RWPE2 (cell line): ENCODE results near the gene MYL7.
A peak's percentile ranks its signal among the peaks of the same experiment; 100 is the strongest.

Experiments used
- ATAC-seq: fragments of 200-7000 bp; cut with Tn5 transposase; 3 replicates; pipeline ENCODE4 v1.9.1; 2021; ENCODE audit warnings: low read depth
- DNase-seq: peaks from one replicate; pipeline ENCODE4 v3.0.0-alpha.2; 2020; ENCODE audit warnings: low spot score
- H3K27ac ChIP-seq: fragments of 450-650 bp; 2 replicates; pipeline ENCODE4 v1.5.1; 2017; ENCODE audit warnings: mild to moderate bottlenecking; ENCODE audit not compliant: poor library complexity, severe bottlenecking
- H3K27me3 ChIP-seq: fragments of 250-450 bp; sonication (Bioruptor Pico); 2 replicates; pipeline ENCODE4 v1.5.1; 2021; ENCODE audit warnings: mild to moderate bottlenecking, moderate library complexity; ENCODE audit not compliant: insufficient read depth, poor library complexity, severe bottlenecking
- H3K36me3 ChIP-seq: fragments of 250-450 bp; sonication (Bioruptor Pico); 2 replicates; pipeline ENCODE4 v1.5.1; 2020; ENCODE audit warnings: low read depth, mild to moderate bottlenecking, moderate library complexity
- H3K4me1 ChIP-seq: fragments of 250-450 bp; sonication (Bioruptor Pico); 2 replicates; pipeline ENCODE4 v1.5.1; 2021; ENCODE audit warnings: mild to moderate bottlenecking, moderate library complexity; ENCODE audit not compliant: insufficient read depth, poor library complexity, severe bottlenecking
- H3K4me3 ChIP-seq: fragments of 250-450 bp; sonication (Bioruptor Pico); 2 replicates; pipeline ENCODE4 v1.5.1; 2021; ENCODE audit warnings: mild to moderate bottlenecking, moderate library complexity; ENCODE audit not compliant: severe bottlenecking
- H3K9me3 ChIP-seq: fragments of 250-450 bp; sonication (Bioruptor Pico); 2 replicates; pipeline ENCODE4 v1.5.1; 2021; ENCODE audit warnings: mild to moderate bottlenecking, moderate library complexity; ENCODE audit not compliant: severe bottlenecking
- CTCF ChIP-seq: fragments of 450-650 bp; IDR thresholded peaks from one replicate; pipeline ENCODE4 v1.5.1; 2017; ENCODE audit warnings: mild to moderate bottlenecking, moderate library complexity; ENCODE audit not compliant: poor library complexity, severe bottlenecking

The MYL7 gene

GRCh38 chr7:44143646-44144250, 2.6 kb upstream of the MYL7 start:
- no peak for DNase-seq
- H3K27ac ChIP-seq, result no peak overlapping the region
- H3K4me1 ChIP-seq, result no peaks in the 10 kb centered on the region
- no peaks in the 10 kb centered on the region for H3K36me3 ChIP-seq
- no peaks in the 10 kb centered on the region for H3K9me3 ChIP-seq
- TF ChIP-seq CTCF, result no peak
- H3K4me3 ChIP-seq, result no peak overlapping the region
- ATAC-seq, result 0 out of 3 replicates have a peak, but pooled peaks have one; percentile 19
- no peaks in the 10 kb centered on the region for H3K27me3 ChIP-seq

- peak; percentile 51 for DNase-seq
- Histone ChIP-seq H3K27ac (no peak overlapping the region), H3K4me3 (no peak overlapping the region), H3K27me3 (no peaks in the 10 kb centered on the region), H3K9me3 (no peaks in the 10 kb centered on the region), H3K4me1 (no peaks in the 10 kb centered on the region), H3K36me3 (no peaks in the 10 kb centered on the region)
- ATAC-seq, result no peak
- no peak for TF ChIP-seq CTCF
Measured at GRCh38 chr7:44142028-44142427, 896 bp upstream of the MYL7 start.

GRCh38 chr7:44140341-44140740, 791 bp downstream of the MYL7 start:
- TF ChIP-seq CTCF, result no peak

GRCh38 chr7:44139311-44140010, 1.7 kb downstream of the MYL7 start:
- H3K36me3 ChIP-seq, result no peaks in the 10 kb centered on the region
- no peak for TF ChIP-seq CTCF
- no peak for ATAC-seq

More at GRCh38 chr7:44140341-44140740, 791 bp downstream of the MYL7 start:
- H3K4me3 ChIP-seq, result no peak overlapping the region
- no peaks in the 10 kb centered on the region for H3K27me3 ChIP-seq
- ATAC-seq, result no peak
- H3K4me1 ChIP-seq, result no peaks in the 10 kb centered on the region
- no peaks in the 10 kb centered on the region for H3K36me3 ChIP-seq
- H3K27ac ChIP-seq, result no peak overlapping the region
- H3K9me3 ChIP-seq, result no peaks in the 10 kb centered on the region
- no peak for DNase-seq

GRCh38 chr7:44138698-44139097, 2.4 kb downstream of the MYL7 start:
- TF ChIP-seq CTCF, result no peak
- DNase-seq, result no peak
- ATAC-seq, result no peak
- Histone ChIP-seq H3K4me1 (no peaks in the 10 kb centered on the region), H3K36me3 (no peaks in the 10 kb centered on the region), H3K27ac (no peak overlapping the region), H3K4me3 (no peak overlapping the region), H3K9me3 (no peaks in the 10 kb centered on the region), H3K27me3 (no peaks in the 10 kb centered on the region)

More at GRCh38 chr7:44139311-44140010, 1.7 kb downstream of the MYL7 start:
- H3K27me3 ChIP-seq, result no peaks in the 10 kb centered on the region
- no peak overlapping the region for H3K4me3 ChIP-seq
- H3K27ac ChIP-seq, result no peak overlapping the region
- H3K4me1 ChIP-seq, result no peaks in the 10 kb centered on the region
- no peak for DNase-seq
- no peaks in the 10 kb centered on the region for H3K9me3 ChIP-seq
